Activated CD4-positive, alpha-beta memory T cell treated with anti-CD3 and anti-CD28 coated beads for 36 hours (primary cell): ENCODE results near the gene RNF151. TPM values are rescaled to one million over a fixed set of nuclear protein-coding genes. Genes with fewer than 3 reads are reported as not detected.

ENCODE experiments used
- total RNA-seq, 2 experiments: library from RNA; stranded (reverse); gene quantifications; one replicate each; pipeline ENCODE4 v1.2.3, GENCODE V29; 2021

The RNF151 gene
- total RNA-seq, 2 experiments from 2014 or later, result not detected

Other genes with a start within 250 kb of the RNF151 start
- gene NME3, start 195.3 kb upstream of the RNF151 start, total RNA-seq, result 10 to 100 TPM; 53.0 to 53.1 TPM
- gene EME2, start 194.0 kb upstream of the RNF151 start, total RNA-seq, result 10 to 100 TPM; 11.9 to 15.3 TPM
- gene MRPS34, start 193.7 kb upstream of the RNF151 start, total RNA-seq, result 100 to 1,000 TPM; 151 to 152 TPM
- 10 to 100 TPM; 21.2 to 21.8 TPM for gene SPSB3, start 184.3 kb upstream of the RNF151 start, total RNA-seq
- 10 to 100 TPM; 45.9 to 48.0 TPM for gene NUBP2, start 183.9 kb upstream of the RNF151 start, total RNA-seq
- not detected for gene IGFALS, start 173.2 kb upstream of the RNF151 start, total RNA-seq
- gene HAGH, start 140.0 kb upstream of the RNF151 start, total RNA-seq, result 10 to 100 TPM; 45.1 to 46.2 TPM
- 1 to 10 TPM; 8.5 to 8.8 TPM for gene FAHD1, start 139.7 kb upstream of the RNF151 start, total RNA-seq
- not detected for gene MEIOB, start 94.7 kb upstream of the RNF151 start, total RNA-seq
- not detected for gene HS3ST6, start 48.4 kb upstream of the RNF151 start, total RNA-seq
- 10 to 100 TPM; 20.7 to 23.6 TPM for gene MSRB1, start 23.7 kb upstream of the RNF151 start, total RNA-seq
- not detected for gene RPL3L, start 12.2 kb upstream of the RNF151 start, total RNA-seq
- 100 to 1,000 TPM; 122 to 125 TPM for gene NDUFB10, start 7.3 kb upstream of the RNF151 start, total RNA-seq
- 1,000 to 10,000 TPM; 5,123 to 5,136 TPM for gene RPS2, start 2.0 kb upstream of the RNF151 start, total RNA-seq
- 10 to 100 TPM; 45.7 to 47.3 TPM for gene TBL3, start 5.2 kb downstream of the RNF151 start, total RNA-seq
- gene NOXO1, start 14.6 kb downstream of the RNF151 start, total RNA-seq, result not detected
- 10 to 100 TPM; 34.4 to 37.5 TPM for gene GFER, start 17.3 kb downstream of the RNF151 start, total RNA-seq
- 10 to 100 TPM; 11.9 to 12.4 TPM for gene SYNGR3, start 23.1 kb downstream of the RNF151 start, total RNA-seq
- 10 to 100 TPM; 67.2 to 67.6 TPM for gene ZNF598, start 43.0 kb downstream of the RNF151 start, total RNA-seq
- gene NPW, start 52.9 kb downstream of the RNF151 start, total RNA-seq, result 1 to 10 TPM; 1.3 to 2.0 TPM
- 1 to 10 TPM; 1.1 to 1.4 TPM for gene NHERF2, start 60.0 kb downstream of the RNF151 start, total RNA-seq
- 10 to 100 TPM; 24.3 to 26.2 TPM for gene NTHL1, start 81.0 kb downstream of the RNF151 start, total RNA-seq
- 10 to 100 TPM; 56.6 to 63.9 TPM for gene TSC2, start 81.1 kb downstream of the RNF151 start, total RNA-seq
- 10 to 100 TPM; 56.7 to 59.4 TPM for gene PKD1, start 169.0 kb downstream of the RNF151 start, total RNA-seq
- under 1 TPM in 1 of 2 experiments, not detected in 1; 0.33 TPM for gene RAB26, start 181.8 kb downstream of the RNF151 start, total RNA-seq
- gene TRAF7, start 188.9 kb downstream of the RNF151 start, total RNA-seq, result 10 to 100 TPM; 77.1 to 80.3 TPM
- under 1 TPM; 0.36 to 0.83 TPM for gene CASKIN1, start 229.7 kb downstream of the RNF151 start, total RNA-seq
- 10 to 100 TPM; 49.7 to 50.4 TPM for gene MLST8, start 238.6 kb downstream of the RNF151 start, total RNA-seq
- gene BRICD5, start 244.0 kb downstream of the RNF151 start, total RNA-seq, result 1 to 10 TPM; 5.7 to 8.5 TPM
- 10 to 100 TPM; 19.3 to 19.5 TPM for gene PGP, start 248.0 kb downstream of the RNF151 start, total RNA-seq